Neural crest cell (in vitro differentiated cells): ENCODE results near the gene TBC1D5. TPM values are rescaled to one million over a fixed set of nuclear protein-coding genes. Genes with fewer than 3 reads are reported as not detected.

ENCODE experiments used
- DNase-seq: peaks from one replicate; pipeline ENCODE4 v3.0.0; 2021; ENCODE audit warnings: low read depth, mixed read lengths, low spot score
- H3K27ac Mint-ChIP-seq: one replicate; pipeline ENCODE4 v1.8.0; 2021; ENCODE audit warnings: mild to moderate bottlenecking, mixed read lengths; ENCODE audit not compliant: unreplicated experiment
- H3K27me3 Mint-ChIP-seq: 2 replicates; pipeline ENCODE4 v1.8.0; 2021; ENCODE audit warnings: low read depth, mild to moderate bottlenecking, mixed read lengths
- H3K36me3 Mint-ChIP-seq: 2 replicates; pipeline ENCODE4 v1.8.0; 2021; ENCODE audit warnings: low read depth, mild to moderate bottlenecking, mixed read lengths
- H3K4me1 Mint-ChIP-seq: 2 replicates; pipeline ENCODE4 v1.8.0; 2021; ENCODE audit warnings: mixed read lengths
- H3K4me3 Mint-ChIP-seq: one replicate; pipeline ENCODE4 v1.8.0; 2021; ENCODE audit warnings: mild to moderate bottlenecking, mixed read lengths
- H3K9me3 Mint-ChIP-seq: 2 replicates; pipeline ENCODE4 v1.8.0; 2021; ENCODE audit warnings: mixed read lengths
- total RNA-seq: library from RNA; stranded (reverse); gene quantifications from 2 replicates; pipeline ENCODE4 v1.2.1, GENCODE V29; 2021
- TF ChIP-seq, protein P1 (sequence below): fragments of 200-600 bp; sonication (generic); conservative IDR thresholded peaks from 2 replicates; pipeline ENCODE4 v1.5.0; 2021; ENCODE audit warnings: antibody characterized with exemption, mild to moderate bottlenecking

Gene TBC1D5
- total RNA-seq, 1 donor from 2014 or later: 51.2 TPM

GRCh38 chr3:17151598-17152373 is 590.6 kb downstream of the TBC1D5 start:
- peaks cover 24% of the 10 kb centered on the region for H3K36me3 Mint-ChIP-seq
- no peak for DNase-seq
- no peaks in the 10 kb centered on the region for H3K9me3 Mint-ChIP-seq
- TF ChIP-seq, protein P1, sequence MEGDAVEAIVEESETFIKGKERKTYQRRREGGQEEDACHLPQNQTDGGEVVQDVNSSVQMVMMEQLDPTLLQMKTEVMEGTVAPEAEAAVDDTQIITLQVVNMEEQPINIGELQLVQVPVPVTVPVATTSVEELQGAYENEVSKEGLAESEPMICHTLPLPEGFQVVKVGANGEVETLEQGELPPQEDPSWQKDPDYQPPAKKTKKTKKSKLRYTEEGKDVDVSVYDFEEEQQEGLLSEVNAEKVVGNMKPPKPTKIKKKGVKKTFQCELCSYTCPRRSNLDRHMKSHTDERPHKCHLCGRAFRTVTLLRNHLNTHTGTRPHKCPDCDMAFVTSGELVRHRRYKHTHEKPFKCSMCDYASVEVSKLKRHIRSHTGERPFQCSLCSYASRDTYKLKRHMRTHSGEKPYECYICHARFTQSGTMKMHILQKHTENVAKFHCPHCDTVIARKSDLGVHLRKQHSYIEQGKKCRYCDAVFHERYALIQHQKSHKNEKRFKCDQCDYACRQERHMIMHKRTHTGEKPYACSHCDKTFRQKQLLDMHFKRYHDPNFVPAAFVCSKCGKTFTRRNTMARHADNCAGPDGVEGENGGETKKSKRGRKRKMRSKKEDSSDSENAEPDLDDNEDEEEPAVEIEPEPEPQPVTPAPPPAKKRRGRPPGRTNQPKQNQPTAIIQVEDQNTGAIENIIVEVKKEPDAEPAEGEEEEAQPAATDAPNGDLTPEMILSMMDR: no peak
- no peaks in the 10 kb centered on the region for H3K4me1 Mint-ChIP-seq
- no peaks in the 10 kb centered on the region for H3K27me3 Mint-ChIP-seq
- H3K27ac Mint-ChIP-seq: no peak overlapping the region
- H3K4me3 Mint-ChIP-seq: no peak overlapping the region

- Mint-ChIP-seq H3K4me3 (no peak overlapping the region), H3K27me3 (no peaks in the 10 kb centered on the region), H3K27ac (no peak overlapping the region), H3K9me3 (no peaks in the 10 kb centered on the region), H3K36me3 (peaks cover 18% of the 10 kb centered on the region), H3K4me1 (no peaks in the 10 kb centered on the region)
- DNase-seq: no peak
- TF ChIP-seq, protein P1: no peak
Measured at GRCh38 chr3:17149076-17149475, 593.4 kb downstream of the TBC1D5 start.

DNA sequence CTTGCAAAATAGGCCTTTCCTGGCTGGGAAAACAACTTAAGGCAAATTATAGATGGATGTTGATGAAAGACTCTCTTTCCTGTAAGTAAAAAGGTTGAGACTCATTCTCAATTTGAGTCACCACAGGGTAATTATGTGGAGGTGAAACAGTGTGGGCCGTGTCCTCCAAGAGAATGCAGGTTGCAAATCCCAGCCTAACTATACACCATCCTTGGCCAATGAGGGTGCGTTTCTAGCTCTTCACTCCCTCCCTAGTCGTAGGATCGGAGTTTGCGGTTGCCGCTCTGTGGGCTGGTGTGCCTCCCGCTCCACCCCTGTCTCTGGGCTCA is 597.8 kb downstream of the TBC1D5 start:
- DNase-seq: no peak
- TF ChIP-seq, protein P1: no peak
- H3K9me3 Mint-ChIP-seq: no peaks in the 10 kb centered on the region
- no peak overlapping the region for H3K27ac Mint-ChIP-seq
- H3K36me3 Mint-ChIP-seq: no peaks in the 10 kb centered on the region
- no peaks in the 10 kb centered on the region for H3K27me3 Mint-ChIP-seq
- no peaks in the 10 kb centered on the region for H3K4me1 Mint-ChIP-seq
- H3K4me3 Mint-ChIP-seq: no peak overlapping the region

GRCh38 chr3:17143893-17144664 is 598.4 kb downstream of the TBC1D5 start:
- no peaks in the 10 kb centered on the region for H3K9me3 Mint-ChIP-seq
- H3K27ac Mint-ChIP-seq: no peak overlapping the region

DNA sequence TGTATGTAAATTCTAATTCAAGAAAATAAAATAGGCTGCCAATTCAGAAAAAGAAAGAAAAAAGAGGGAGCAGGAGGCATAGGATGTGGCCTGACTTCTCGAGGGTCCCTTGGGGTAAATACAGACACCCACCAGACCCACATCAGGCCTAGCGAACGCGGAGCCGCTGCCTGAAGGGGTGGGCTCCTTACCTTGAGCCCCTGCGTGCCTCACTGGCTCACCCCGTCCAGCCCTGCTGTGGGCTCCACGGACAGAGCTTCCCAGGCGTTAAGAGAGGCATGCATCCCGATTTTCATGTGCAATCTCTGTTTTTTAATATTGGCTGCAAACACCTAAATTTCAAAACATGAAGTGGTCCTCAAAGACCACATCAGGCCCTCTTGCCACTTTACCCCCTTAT is 599.9 kb downstream of the TBC1D5 start:
- Mint-ChIP-seq H3K9me3 (no peaks in the 10 kb centered on the region), H3K27me3 (no peaks in the 10 kb centered on the region), H3K36me3 (no peaks in the 10 kb centered on the region), H3K4me3 (no peak overlapping the region), H3K4me1 (no peaks in the 10 kb centered on the region), H3K27ac (no peak overlapping the region)
- TF ChIP-seq, protein P1: no peak
- DNase-seq: no peak

More at GRCh38 chr3:17143893-17144664, 598.4 kb downstream of the TBC1D5 start:
- Mint-ChIP-seq H3K4me3 (no peak overlapping the region), H3K4me1 (no peaks in the 10 kb centered on the region), H3K36me3 (no peaks in the 10 kb centered on the region), H3K27me3 (no peaks in the 10 kb centered on the region)
- TF ChIP-seq, protein P1: no peak
- no peak for DNase-seq
